22Rv1 (cell line): ENCODE data around the gene STX12.

Experiments used
- CTCF ChIP-seq: fragments of 450-650 bp; IDR thresholded peaks from 2 replicates; pipeline ENCODE4 v1.5.1; 2017; ENCODE audit warnings: mild to moderate bottlenecking
- ZFX ChIP-seq: fragments of 450-650 bp; IDR thresholded peaks from 2 replicates; pipeline ENCODE4 v1.6.1; 2017; ENCODE audit warnings: antibody characterized with exemption, borderline replicate concordance

DNA sequence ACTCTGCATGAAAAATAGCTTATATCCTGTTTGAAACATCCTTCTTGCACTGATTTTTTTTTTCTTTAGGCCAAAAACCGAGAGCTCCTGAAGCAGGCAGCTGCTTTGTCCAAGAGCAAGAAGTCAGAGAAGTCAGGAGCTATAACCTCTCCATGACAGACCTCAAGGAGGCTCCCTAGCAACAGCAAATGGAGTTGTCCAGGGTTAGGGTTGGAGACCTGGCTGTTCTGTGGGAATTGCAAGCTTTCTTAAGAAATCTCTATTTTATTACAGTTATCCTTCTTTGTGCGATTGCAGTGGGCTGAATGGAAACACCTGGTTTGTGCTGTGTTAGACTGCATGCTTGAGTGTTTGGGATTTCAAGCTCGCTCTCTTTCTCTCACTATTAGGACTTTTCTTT, 12.6 kb upstream of the STX12 start:
- TF ChIP-seq CTCF (no peak), ZFX (no peak)
